Measurements from ENCODE around the gene GSC.
"Not testable (repeated sequence)": the region's sequence is repeated elsewhere in the genome, so short reads cannot be mapped to it uniquely, and the experiment has no call there.

GSC gene

DNA sequence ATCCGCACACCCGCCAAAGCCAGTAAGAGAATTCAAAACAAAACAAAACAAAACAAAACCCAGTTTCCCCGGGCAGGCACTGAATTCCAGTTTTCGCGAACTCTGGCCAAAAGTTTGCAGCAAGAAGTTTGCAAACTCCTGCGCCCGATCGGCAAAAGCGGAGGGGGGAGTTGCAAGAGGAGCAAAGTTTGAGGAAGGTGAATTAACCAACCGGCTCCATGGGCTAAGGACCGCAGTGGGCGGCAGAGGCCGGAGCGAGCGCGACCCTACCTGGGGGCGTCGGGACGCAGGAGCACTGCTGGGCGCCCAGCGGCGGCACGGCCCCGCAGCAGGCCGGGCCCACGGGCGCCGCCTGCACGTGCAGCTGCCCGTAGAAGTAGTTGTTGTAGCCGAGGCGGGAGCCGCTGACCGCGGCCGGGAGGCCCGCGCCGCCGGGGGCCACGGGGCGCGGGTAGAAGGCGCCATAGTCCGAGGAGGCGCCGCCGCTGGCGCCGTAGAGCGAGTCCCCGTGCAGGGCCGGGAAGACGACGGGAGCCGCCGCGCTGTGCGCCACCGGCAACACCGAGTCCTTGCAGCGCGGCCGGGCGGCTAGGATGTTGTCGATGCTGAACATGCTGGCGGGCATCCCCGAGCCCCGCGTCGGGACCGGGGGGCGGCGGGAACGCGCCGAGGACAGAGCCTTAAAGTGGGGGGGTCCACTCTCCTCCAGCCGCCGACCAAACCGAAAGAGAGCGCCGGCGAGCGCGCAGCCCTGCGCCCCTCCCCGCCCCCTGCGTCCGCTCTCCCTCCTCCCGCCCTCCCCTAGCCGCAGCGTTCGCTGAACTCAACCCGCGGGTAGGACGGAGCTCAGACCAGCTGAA is at the start of gene GSC:
Gene GSC (minus strand): TSS at position 723 of the 860 bp plus-strand sequence. CDS start 98 bp downstream, at position 625.
- no peak within 1 kb of the TSS for H3K27ac Mint-ChIP-seq
- peaks cover 3% of the 10 kb centered on the region for H3K4me1 Mint-ChIP-seq
- H3K36me3 Mint-ChIP-seq = no peaks in the 10 kb centered on the region
- peaks cover 21% of the 10 kb centered on the region for H3K27me3 Mint-ChIP-seq
- DNase-seq (ENCODE audit: low spot score in 2 of 2) = no peak
- H3K4me3 Mint-ChIP-seq = peak within 1 kb of the TSS; percentile 67
- no peak for ATAC-seq (ENCODE audit: low read depth)
- peaks cover 3% of the 10 kb centered on the region for H3K9me3 Mint-ChIP-seq

- Mint-ChIP-seq H3K27me3 (peaks cover 5% of the 10 kb centered on the region), H3K27ac (no peak overlapping the region), H3K4me3 (no peak overlapping the region), H3K4me1 (no peaks in the 10 kb centered on the region), H3K36me3 (no peaks in the 10 kb centered on the region), H3K9me3 (peaks cover 5% of the 10 kb centered on the region)
- ATAC-seq (ENCODE audit: low read depth) (no peak), DNase-seq (ENCODE audit: low spot score in 2 of 2) (no peak)
Observed at GRCh38 chr14:94819531-94819930, 49.6 kb upstream of the GSC start.

GRCh38 chr14:94816113-94816512 is 46.2 kb upstream of the GSC start:
- DNase-seq (ENCODE audit: low spot score in 2 of 2) = no peak
- H3K36me3 Mint-ChIP-seq = no peaks in the 10 kb centered on the region
- H3K27ac Mint-ChIP-seq = no peak overlapping the region
- H3K4me3 Mint-ChIP-seq = no peak overlapping the region
- no peak for ATAC-seq (ENCODE audit: low read depth)
- no peaks in the 10 kb centered on the region for H3K27me3 Mint-ChIP-seq
- H3K4me1 Mint-ChIP-seq = no peaks in the 10 kb centered on the region
- H3K9me3 Mint-ChIP-seq = no peaks in the 10 kb centered on the region

GRCh38 chr14:94805680-94806288 is 35.9 kb upstream of the GSC start:
- DNase-seq (ENCODE audit: low spot score in 2 of 2) = no peak
- Mint-ChIP-seq H3K27me3 (no peaks in the 10 kb centered on the region), H3K36me3 (no peaks in the 10 kb centered on the region), H3K9me3 (no peaks in the 10 kb centered on the region), H3K4me1 (no peaks in the 10 kb centered on the region), H3K27ac (no peak overlapping the region), H3K4me3 (no peak overlapping the region)
- no peak for ATAC-seq (ENCODE audit: low read depth)

- H3K4me1 Mint-ChIP-seq = no peaks in the 10 kb centered on the region
- ATAC-seq (ENCODE audit: low read depth) (no peak), DNase-seq (ENCODE audit: low spot score in 2 of 2) (no peak)
- H3K27ac Mint-ChIP-seq = no peak overlapping the region
- no peaks in the 10 kb centered on the region for H3K36me3 Mint-ChIP-seq
- no peaks in the 10 kb centered on the region for H3K9me3 Mint-ChIP-seq
- no peak overlapping the region for H3K4me3 Mint-ChIP-seq
- no peaks in the 10 kb centered on the region for H3K27me3 Mint-ChIP-seq
Observed at GRCh38 chr14:94801225-94801624, 31.3 kb upstream of the GSC start.

DNA sequence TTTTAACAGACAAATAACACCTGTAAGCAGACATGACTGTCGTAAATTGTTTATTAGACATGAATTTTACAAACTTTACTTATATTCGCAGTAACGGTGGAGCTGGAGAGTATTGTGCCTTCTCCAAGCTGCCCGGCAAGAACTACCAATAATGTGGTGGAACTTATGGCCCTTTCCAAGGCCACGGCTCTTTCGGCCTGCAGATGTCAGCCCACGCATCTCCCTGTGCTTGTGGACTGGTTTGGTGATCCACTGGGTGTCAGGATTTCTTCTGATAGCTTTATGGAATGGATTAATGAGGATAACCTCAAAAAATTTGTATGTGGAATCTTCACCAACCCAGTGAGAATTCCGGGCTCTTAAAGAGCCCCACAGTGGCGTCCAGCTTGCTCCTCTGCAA is 30.9 kb upstream of the GSC start:
- not testable (repeated sequence) for H3K9me3 Mint-ChIP-seq; H3K4me1 Mint-ChIP-seq; H3K27ac Mint-ChIP-seq; H3K36me3 Mint-ChIP-seq; H3K4me3 Mint-ChIP-seq; H3K27me3 Mint-ChIP-seq; ATAC-seq (ENCODE audit: low read depth); DNase-seq (ENCODE audit: low spot score in 2 of 2)

- peaks cover 5% of the 10 kb centered on the region for H3K27me3 Mint-ChIP-seq
- DNase-seq (ENCODE audit: low spot score in 2 of 2) (no peak), ATAC-seq (ENCODE audit: low read depth) (no peak)
- no peaks in the 10 kb centered on the region for H3K9me3 Mint-ChIP-seq
- H3K27ac Mint-ChIP-seq = no peak overlapping the region
- H3K4me3 Mint-ChIP-seq = no peak overlapping the region
- no peaks in the 10 kb centered on the region for H3K4me1 Mint-ChIP-seq
- no peaks in the 10 kb centered on the region for H3K36me3 Mint-ChIP-seq
Observed at GRCh38 chr14:94797887-94798286, 28.0 kb upstream of the GSC start.

- no peak overlapping the region for H3K27ac Mint-ChIP-seq
- no peak overlapping the region for H3K4me3 Mint-ChIP-seq
- peaks cover 1% of the 10 kb centered on the region for H3K36me3 Mint-ChIP-seq
- H3K4me1 Mint-ChIP-seq = no peaks in the 10 kb centered on the region
- H3K9me3 Mint-ChIP-seq = peaks cover 1% of the 10 kb centered on the region
- ATAC-seq (ENCODE audit: low read depth) (no peak), DNase-seq (ENCODE audit: low spot score in 2 of 2) (no peak)
- peaks cover 7% of the 10 kb centered on the region for H3K27me3 Mint-ChIP-seq
Observed at GRCh38 chr14:94796278-94796677, 26.4 kb upstream of the GSC start.

GRCh38 chr14:94795372-94795771 is 25.5 kb upstream of the GSC start:
- no peak overlapping the region for H3K27ac Mint-ChIP-seq
- ATAC-seq (ENCODE audit: low read depth) (no peak), DNase-seq (ENCODE audit: low spot score in 2 of 2) (no peak)
- no peaks in the 10 kb centered on the region for H3K4me1 Mint-ChIP-seq
- peaks cover 5% of the 10 kb centered on the region for H3K9me3 Mint-ChIP-seq
- H3K36me3 Mint-ChIP-seq = peaks cover 1% of the 10 kb centered on the region
- H3K27me3 Mint-ChIP-seq = peaks cover 7% of the 10 kb centered on the region
- H3K4me3 Mint-ChIP-seq = no peak overlapping the region

GRCh38 chr14:94793901-94794300 is 24.0 kb upstream of the GSC start:
- H3K36me3 Mint-ChIP-seq = peaks cover 1% of the 10 kb centered on the region
- no peak for ATAC-seq (ENCODE audit: low read depth)
- no peak overlapping the region for H3K4me3 Mint-ChIP-seq
- H3K4me1 Mint-ChIP-seq = no peaks in the 10 kb centered on the region
- H3K9me3 Mint-ChIP-seq = peaks cover 5% of the 10 kb centered on the region
- no peak overlapping the region for H3K27ac Mint-ChIP-seq
- DNase-seq (ENCODE audit: low spot score in 2 of 2) = no peak
- H3K27me3 Mint-ChIP-seq = peaks cover 7% of the 10 kb centered on the region

DNA sequence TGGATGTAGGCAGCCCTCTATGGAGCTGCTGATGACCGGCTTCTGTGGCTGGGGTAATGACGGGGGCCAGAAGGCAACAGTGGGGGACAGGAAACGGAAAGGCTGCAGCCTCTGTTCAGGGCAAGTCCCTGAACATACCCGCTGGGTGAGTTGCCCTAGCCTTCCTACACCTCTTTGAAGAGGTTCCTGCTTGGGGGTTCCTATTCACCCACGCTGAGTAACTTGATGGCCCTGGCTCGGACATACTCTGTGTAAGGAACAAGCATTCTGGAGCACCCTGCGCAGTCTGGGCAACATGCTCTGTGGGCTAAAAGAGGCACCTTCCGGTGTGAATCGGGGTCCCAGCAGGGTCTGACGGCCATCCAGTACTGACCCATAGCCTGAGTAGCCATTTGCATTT is 17.7 kb upstream of the GSC start:
- ATAC-seq (ENCODE audit: low read depth) = no peak
- no peak for DNase-seq (ENCODE audit: low spot score in 2 of 2)
- Mint-ChIP-seq H3K4me1 (no peaks in the 10 kb centered on the region), H3K27ac (no peak overlapping the region), H3K4me3 (no peak overlapping the region), H3K9me3 (peaks cover 5% of the 10 kb centered on the region), H3K36me3 (peaks cover 1% of the 10 kb centered on the region), H3K27me3 (peaks cover 2% of the 10 kb centered on the region)

GRCh38 chr14:94787092-94787491 is 17.2 kb upstream of the GSC start:
- Mint-ChIP-seq H3K27ac (no peak overlapping the region), H3K9me3 (peaks cover 4% of the 10 kb centered on the region), H3K4me1 (no peaks in the 10 kb centered on the region), H3K36me3 (no peaks in the 10 kb centered on the region), H3K4me3 (no peak overlapping the region), H3K27me3 (peaks cover 1% of the 10 kb centered on the region)
- ATAC-seq (ENCODE audit: low read depth) (no peak), DNase-seq (ENCODE audit: low spot score in 2 of 2) (no peak)

DNA sequence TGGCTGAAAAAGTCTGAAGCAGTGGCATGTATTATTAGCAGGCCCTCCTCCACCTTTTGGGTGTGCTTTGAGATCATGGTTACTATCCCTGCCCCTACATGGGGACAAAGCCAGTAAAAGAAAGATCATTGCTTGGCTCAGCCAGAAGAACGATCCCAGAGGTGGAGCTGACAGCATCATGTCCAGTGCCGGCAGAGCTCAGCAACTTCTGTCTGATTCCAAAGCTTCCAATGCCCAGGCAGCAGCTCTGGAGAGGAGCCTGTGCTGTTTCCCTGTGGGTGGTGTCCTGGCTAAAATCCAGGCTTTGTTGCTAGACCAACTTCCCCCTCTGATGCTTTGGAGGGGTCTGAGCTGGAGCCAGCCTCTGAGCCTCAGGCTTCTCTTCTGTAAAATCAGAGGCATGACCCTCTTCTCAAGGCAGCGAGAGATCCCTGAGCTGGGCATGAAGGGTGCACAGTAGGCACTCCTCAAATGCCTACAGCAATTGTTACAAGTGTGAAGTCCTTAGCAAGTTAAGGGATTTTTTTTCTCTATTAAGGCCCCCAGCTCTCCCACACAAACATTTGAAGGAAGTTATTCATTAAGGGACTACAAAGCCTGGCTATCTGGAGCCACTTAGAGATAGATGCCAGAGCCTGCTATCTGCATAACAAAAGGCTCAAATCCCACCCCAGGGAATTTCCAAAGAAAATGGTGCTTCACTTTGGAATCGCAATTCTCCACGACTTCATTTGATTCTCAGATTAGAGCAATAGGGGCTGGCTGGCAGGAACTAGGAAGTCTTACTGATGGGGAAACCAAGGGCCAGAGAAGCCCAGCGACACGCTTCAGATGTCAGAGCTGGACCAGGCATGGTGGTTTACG is 10.9 kb upstream of the GSC start:
- DNase-seq (ENCODE audit: low spot score in 2 of 2) (no peak), ATAC-seq (ENCODE audit: low read depth) (no peak)
- H3K9me3 Mint-ChIP-seq = no peaks in the 10 kb centered on the region
- no peaks in the 10 kb centered on the region for H3K4me1 Mint-ChIP-seq
- peaks cover 13% of the 10 kb centered on the region for H3K27me3 Mint-ChIP-seq
- no peaks in the 10 kb centered on the region for H3K36me3 Mint-ChIP-seq
- H3K27ac Mint-ChIP-seq = no peak overlapping the region
- H3K4me3 Mint-ChIP-seq = no peak overlapping the region

DNA sequence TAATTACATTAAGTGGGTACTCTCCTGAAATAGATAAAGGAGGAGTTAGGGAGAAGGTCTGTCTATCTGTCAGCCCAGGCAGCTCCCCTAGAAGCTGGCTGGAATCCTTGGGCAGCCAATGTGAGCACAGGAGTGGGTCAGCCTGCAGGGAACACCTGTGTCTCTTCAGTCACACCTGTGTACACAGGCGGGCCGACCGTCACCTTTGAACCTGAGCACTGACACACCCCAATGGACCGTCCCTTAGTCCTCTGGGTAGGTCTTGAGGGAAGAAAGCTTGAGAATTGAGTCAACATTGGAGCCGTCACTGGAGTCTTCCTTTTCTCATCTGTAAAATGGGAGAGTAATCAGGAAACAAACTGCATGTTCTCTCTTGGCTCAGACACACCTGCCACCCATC is 9.8 kb upstream of the GSC start:
- Mint-ChIP-seq H3K36me3 (no peaks in the 10 kb centered on the region), H3K4me1 (no peaks in the 10 kb centered on the region), H3K4me3 (no peak overlapping the region), H3K9me3 (no peaks in the 10 kb centered on the region), H3K27me3 (peaks cover 20% of the 10 kb centered on the region), H3K27ac (no peak overlapping the region)
- DNase-seq (ENCODE audit: low spot score in 2 of 2) (no peak), ATAC-seq (ENCODE audit: low read depth) (no peak)

Measured in memory B cell (primary cell).